HL-60 (cell line): Measurements from ENCODE around the gene GPRC5B.

Experiments
- CTCF ChIP-seq: IDR thresholded peaks from one replicate; pipeline ENCODE4 v1.5.1; 2011; ENCODE audit warnings: low read length, control low read depth, inconsistent platforms; ENCODE audit not compliant: insufficient read depth
- GABPA ChIP-seq: IDR thresholded peaks from 2 replicates; pipeline ENCODE4 v1.6.1; 2012; ENCODE audit warnings: low read depth
- POLR2AphosphoS5 ChIP-seq: IDR thresholded peaks from 2 replicates; pipeline ENCODE4 v1.6.1; 2012; ENCODE audit warnings: low read depth
- REST ChIP-seq: IDR thresholded peaks from 2 replicates; pipeline ENCODE4 v1.6.1; 2012; ENCODE audit warnings: low read depth; ENCODE audit not compliant: insufficient replicate concordance

- TF ChIP-seq CTCF (no peak), POLR2AphosphoS5 (no peak), REST (no peak), GABPA (no peak)
Measured at GRCh38 chr16:19875900-19876299, 8.7 kb downstream of the GPRC5B start.
